Naive B cell (primary cell): ENCODE results near the gene PKHD1. TPM values are rescaled to one million over a fixed set of nuclear protein-coding genes. Genes with fewer than 3 reads are reported as not detected.
"Not testable (repeated sequence)": the region's sequence is repeated elsewhere in the genome, so short reads cannot be mapped to it uniquely, and the experiment has no call there.

ENCODE experiments used
- ATAC-seq, 2 donors: fragments of 150-1000 bp; cut with Tn5 transposase; 2 replicates each; pipeline ENCODE4 v1.10.0; 2021; ENCODE audit warnings: low read depth in 2 of 2, mild to moderate bottlenecking in 2 of 2, moderate library complexity in 2 of 2
- DNase-seq: peaks from one replicate; pipeline ENCODE4 v3.0.0; 2022
- H3K27ac Mint-ChIP-seq, 6 donors: one replicate each; pipeline ENCODE4 v1.8.0; 2020 to 2022; ENCODE audit warnings: mild to moderate bottlenecking in 6 of 6, mixed read lengths in 6 of 6, moderate library complexity in 5 of 6, inconsistent platforms in 2 of 6
- H3K27me3 Mint-ChIP-seq, 3 donors: one replicate each; pipeline ENCODE4 v1.8.0; 2021 to 2022; ENCODE audit warnings: mixed read lengths in 3 of 3, mild to moderate bottlenecking in 1 of 3
- H3K36me3 Mint-ChIP-seq, 2 donors: one replicate each; pipeline ENCODE4 v1.8.0; 2020 to 2022; ENCODE audit warnings: mixed read lengths in 2 of 2, inconsistent platforms in 1 of 2, mild to moderate bottlenecking in 1 of 2
- H3K4me1 Mint-ChIP-seq, 3 donors: one replicate each; pipeline ENCODE4 v1.8.0; 2020 to 2022; ENCODE audit warnings: mixed read lengths in 3 of 3, inconsistent platforms in 1 of 3, mild to moderate bottlenecking in 1 of 3, moderate library complexity in 1 of 3
- H3K4me3 Mint-ChIP-seq, 8 donors: one replicate each; pipeline ENCODE4 v1.8.0; 2020 to 2022; ENCODE audit warnings: mild to moderate bottlenecking in 8 of 8, mixed read lengths in 8 of 8, moderate library complexity in 8 of 8, inconsistent platforms in 2 of 8
- H3K9me3 Mint-ChIP-seq, 7 donors: one replicate each; pipeline ENCODE4 v1.8.0; 2020 to 2022; ENCODE audit warnings: mixed read lengths in 7 of 7, mild to moderate bottlenecking in 5 of 7, inconsistent platforms in 2 of 7, moderate library complexity in 1 of 7
- polyA plus RNA-seq, 6 donors: library from polyadenylated mRNA; unstranded; fragments of 300-500 nt; fragmentation: Illumina TruSeq; gene quantifications; one replicate each; pipeline ENCODE4 v1.2.3, GENCODE V29; 2021; ENCODE audit warnings: low read depth in 6 of 6

PKHD1 gene
- polyA plus RNA-seq, 6 donors from 2014 or later = not detected

GRCh38 chr6:51865176-51865575 lies 222.2 kb downstream of the PKHD1 start:
- Mint-ChIP-seq H3K4me1 (no peaks in the 10 kb centered on the region), H3K27me3 (peaks cover 8 to 30% (median 17%) of the 10 kb centered on the region in 3 donors), H3K4me3 (no peak overlapping the region), H3K27ac (no peak overlapping the region), H3K9me3 (no peaks in the 10 kb centered on the region), H3K36me3 (no peaks in the 10 kb centered on the region)
- DNase-seq = no peak
- ATAC-seq = no peak

- ATAC-seq = no peak
- Mint-ChIP-seq H3K4me1 (peaks cover 0 to 3% (median 0%) of the 10 kb centered on the region in 3 donors), H3K27me3 (peaks cover 5 to 22% (median 19%) of the 10 kb centered on the region in 3 donors), H3K9me3 (no peaks in the 10 kb centered on the region), H3K36me3 (no peaks in the 10 kb centered on the region), H3K27ac (no peak overlapping the region), H3K4me3 (no peak overlapping the region)
- DNase-seq = no peak
Measured at GRCh38 chr6:51857134-51857533, 230.3 kb downstream of the PKHD1 start.

GRCh38 chr6:51856508-51856907 lies 230.9 kb downstream of the PKHD1 start:
- Mint-ChIP-seq H3K36me3 (no peaks in the 10 kb centered on the region), H3K4me1 (peaks cover 0 to 3% (median 0%) of the 10 kb centered on the region in 3 donors), H3K27ac (no peak overlapping the region), H3K27me3 (peaks cover 9 to 24% (median 20%) of the 10 kb centered on the region in 3 donors), H3K4me3 (no peak overlapping the region), H3K9me3 (no peaks in the 10 kb centered on the region)
- ATAC-seq = no peak
- no peak for DNase-seq

GRCh38 chr6:51855310-51856082 lies 231.9 kb downstream of the PKHD1 start:
- H3K9me3 Mint-ChIP-seq = no peaks in the 10 kb centered on the region
- peak overlapping the region in 1 of 6 donors; percentile 33 for H3K27ac Mint-ChIP-seq
- H3K4me3 Mint-ChIP-seq = peak overlapping the region in 1 of 8 donors; percentile 30
- no peaks in the 10 kb centered on the region for H3K36me3 Mint-ChIP-seq
- H3K4me1 Mint-ChIP-seq = peaks cover 0 to 3% (median 0%) of the 10 kb centered on the region in 3 donors
- H3K27me3 Mint-ChIP-seq = peaks cover 9 to 24% (median 20%) of the 10 kb centered on the region in 3 donors
- DNase-seq (peak; percentile 5), ATAC-seq (no peak)

GRCh38 chr6:51854876-51855275 lies 232.5 kb downstream of the PKHD1 start:
- no peak for DNase-seq
- H3K27me3 Mint-ChIP-seq = peaks cover 9 to 22% (median 20%) of the 10 kb centered on the region in 3 donors
- ATAC-seq = no peak
- H3K27ac Mint-ChIP-seq = peak overlapping the region in 1 of 6 donors; percentile 33
- H3K9me3 Mint-ChIP-seq = no peaks in the 10 kb centered on the region
- no peaks in the 10 kb centered on the region for H3K36me3 Mint-ChIP-seq
- peak overlapping the region in 1 of 8 donors; percentile 30 for H3K4me3 Mint-ChIP-seq
- H3K4me1 Mint-ChIP-seq = peaks cover 0 to 3% (median 0%) of the 10 kb centered on the region in 3 donors

- DNase-seq (no peak), ATAC-seq (no peak)
- no peak overlapping the region for H3K4me3 Mint-ChIP-seq
- H3K27me3 Mint-ChIP-seq = peaks cover 9 to 20% (median 19%) of the 10 kb centered on the region in 3 donors
- H3K4me1 Mint-ChIP-seq = peaks cover 0 to 3% (median 0%) of the 10 kb centered on the region in 3 donors
- H3K36me3 Mint-ChIP-seq = no peaks in the 10 kb centered on the region
- H3K9me3 Mint-ChIP-seq = peaks cover 0 to 5% (median 0%) of the 10 kb centered on the region in 7 donors
- no peak overlapping the region for H3K27ac Mint-ChIP-seq
Measured at GRCh38 chr6:51854347-51854746, 233.1 kb downstream of the PKHD1 start.

- not testable (repeated sequence) for H3K4me1 Mint-ChIP-seq, H3K9me3 Mint-ChIP-seq, ATAC-seq, DNase-seq, H3K36me3 Mint-ChIP-seq, H3K4me3 Mint-ChIP-seq
- Mint-ChIP-seq H3K27ac (peak overlapping the region in 1 of 6 donors; percentile 36), H3K27me3 (peaks cover 9 to 20% (median 19%) of the 10 kb centered on the region in 3 donors)
Measured at GRCh38 chr6:51853109-51853508, 234.3 kb downstream of the PKHD1 start.

- H3K27me3 Mint-ChIP-seq = peaks cover 0 to 3% (median under 1%) of the 10 kb centered on the region in 3 donors
- no peaks in the 10 kb centered on the region for H3K36me3 Mint-ChIP-seq
- peaks cover 0 to 10% (median 4%) of the 10 kb centered on the region in 7 donors for H3K9me3 Mint-ChIP-seq
- ATAC-seq (no peak), DNase-seq (no peak)
- no peak overlapping the region for H3K27ac Mint-ChIP-seq
- no peaks in the 10 kb centered on the region for H3K4me1 Mint-ChIP-seq
- H3K4me3 Mint-ChIP-seq = no peak overlapping the region
Measured at GRCh38 chr6:51846531-51846930, 240.9 kb downstream of the PKHD1 start.

- no peak overlapping the region for H3K4me3 Mint-ChIP-seq
Measured at GRCh38 chr6:51844336-51844735, 243.1 kb downstream of the PKHD1 start.

GRCh38 chr6:51843456-51844056 lies 243.9 kb downstream of the PKHD1 start:
- peaks cover 0 to 7% (median 0%) of the 10 kb centered on the region in 3 donors for H3K27me3 Mint-ChIP-seq
- DNase-seq = no peak
- no peak overlapping the region for H3K4me3 Mint-ChIP-seq
- no peak overlapping the region for H3K27ac Mint-ChIP-seq
- H3K9me3 Mint-ChIP-seq = peaks cover 0 to 5% (median 2%) of the 10 kb centered on the region in 7 donors
- no peaks in the 10 kb centered on the region for H3K36me3 Mint-ChIP-seq
- ATAC-seq = no peak
- H3K4me1 Mint-ChIP-seq = no peaks in the 10 kb centered on the region

More at GRCh38 chr6:51844336-51844735, 243.1 kb downstream of the PKHD1 start:
- Mint-ChIP-seq H3K9me3 (peaks cover 0 to 8% (median 3%) of the 10 kb centered on the region in 7 donors), H3K27me3 (peaks cover 0 to 7% (median 0%) of the 10 kb centered on the region in 3 donors), H3K36me3 (no peaks in the 10 kb centered on the region), H3K27ac (no peak overlapping the region), H3K4me1 (no peaks in the 10 kb centered on the region)
- ATAC-seq (no peak), DNase-seq (no peak)

- DNase-seq (no peak), ATAC-seq (no peak)
- no peak overlapping the region for H3K27ac Mint-ChIP-seq
- H3K4me1 Mint-ChIP-seq = no peaks in the 10 kb centered on the region
- H3K9me3 Mint-ChIP-seq = peaks cover 0 to 5% (median 0%) of the 10 kb centered on the region in 7 donors
- no peaks in the 10 kb centered on the region for H3K36me3 Mint-ChIP-seq
- peaks cover 0 to 7% (median 0%) of the 10 kb centered on the region in 3 donors for H3K27me3 Mint-ChIP-seq
- H3K4me3 Mint-ChIP-seq = no peak overlapping the region
Measured at GRCh38 chr6:51842804-51843378, 244.5 kb downstream of the PKHD1 start.

- no peak overlapping the region for H3K4me3 Mint-ChIP-seq
Measured at GRCh38 chr6:51842061-51842803, 245.2 kb downstream of the PKHD1 start.

GRCh38 chr6:51841626-51842025 lies 245.8 kb downstream of the PKHD1 start:
- no peak overlapping the region for H3K27ac Mint-ChIP-seq
- no peaks in the 10 kb centered on the region for H3K36me3 Mint-ChIP-seq
- H3K9me3 Mint-ChIP-seq = no peaks in the 10 kb centered on the region

More at GRCh38 chr6:51842061-51842803, 245.2 kb downstream of the PKHD1 start:
- H3K36me3 Mint-ChIP-seq = no peaks in the 10 kb centered on the region
- H3K27me3 Mint-ChIP-seq = peaks cover 0 to 7% (median 0%) of the 10 kb centered on the region in 3 donors
- no peaks in the 10 kb centered on the region for H3K4me1 Mint-ChIP-seq
- ATAC-seq (no peak), DNase-seq (no peak)
- H3K27ac Mint-ChIP-seq = no peak overlapping the region
- H3K9me3 Mint-ChIP-seq = no peaks in the 10 kb centered on the region

More at GRCh38 chr6:51841626-51842025, 245.8 kb downstream of the PKHD1 start:
- H3K4me3 Mint-ChIP-seq = no peak overlapping the region
- H3K4me1 Mint-ChIP-seq = no peaks in the 10 kb centered on the region
- DNase-seq (no peak), ATAC-seq (no peak)
- H3K27me3 Mint-ChIP-seq = peaks cover 0 to 7% (median 0%) of the 10 kb centered on the region in 3 donors
